Peyer's patch (tissue), 4 donors: ENCODE data around the gene GPR108.

Experiments
- CTCF ChIP-seq, 6 experiments: fragments of 450-650 bp in 4 of 6; fragments of 200-600 bp in 2 of 6; sonication (generic) in 1 of 6; IDR thresholded peaks; one replicate each; pipeline ENCODE4 v1.5.1; 2017 to 2019; ENCODE audit warnings: antibody characterized with exemption in 6 of 6, mild to moderate bottlenecking in 3 of 6, moderate library complexity in 1 of 6
- POLR2A ChIP-seq, 2 donors: fragments of 450-650 bp; IDR thresholded peaks; one replicate each; pipeline ENCODE4 v1.5.1; 2017; ENCODE audit warnings: antibody characterized with exemption in 2 of 2, mild to moderate bottlenecking in 2 of 2, moderate library complexity in 2 of 2

GRCh38 chr19:6717036-6717435, 20.3 kb downstream of the GPR108 start:
- TF ChIP-seq CTCF (IDR thresholded peaks at IDR 0.05): no peak
- no peak for TF ChIP-seq POLR2A (IDR thresholded peaks at IDR 0.05)
